SH-SY5Y (cell line): ENCODE results near the gene PER1.

Experiments
- GATA2 ChIP-seq: IDR thresholded peaks from 2 replicates; pipeline ENCODE4 v1.6.1; 2011; ENCODE audit warnings: mild to moderate bottlenecking, low read depth, low read length
- GATA3 ChIP-seq: IDR thresholded peaks from 2 replicates; pipeline ENCODE4 v1.6.1; 2011; ENCODE audit warnings: low read depth, mild to moderate bottlenecking, low read length, moderate library complexity

Gene PER1

DNA sequence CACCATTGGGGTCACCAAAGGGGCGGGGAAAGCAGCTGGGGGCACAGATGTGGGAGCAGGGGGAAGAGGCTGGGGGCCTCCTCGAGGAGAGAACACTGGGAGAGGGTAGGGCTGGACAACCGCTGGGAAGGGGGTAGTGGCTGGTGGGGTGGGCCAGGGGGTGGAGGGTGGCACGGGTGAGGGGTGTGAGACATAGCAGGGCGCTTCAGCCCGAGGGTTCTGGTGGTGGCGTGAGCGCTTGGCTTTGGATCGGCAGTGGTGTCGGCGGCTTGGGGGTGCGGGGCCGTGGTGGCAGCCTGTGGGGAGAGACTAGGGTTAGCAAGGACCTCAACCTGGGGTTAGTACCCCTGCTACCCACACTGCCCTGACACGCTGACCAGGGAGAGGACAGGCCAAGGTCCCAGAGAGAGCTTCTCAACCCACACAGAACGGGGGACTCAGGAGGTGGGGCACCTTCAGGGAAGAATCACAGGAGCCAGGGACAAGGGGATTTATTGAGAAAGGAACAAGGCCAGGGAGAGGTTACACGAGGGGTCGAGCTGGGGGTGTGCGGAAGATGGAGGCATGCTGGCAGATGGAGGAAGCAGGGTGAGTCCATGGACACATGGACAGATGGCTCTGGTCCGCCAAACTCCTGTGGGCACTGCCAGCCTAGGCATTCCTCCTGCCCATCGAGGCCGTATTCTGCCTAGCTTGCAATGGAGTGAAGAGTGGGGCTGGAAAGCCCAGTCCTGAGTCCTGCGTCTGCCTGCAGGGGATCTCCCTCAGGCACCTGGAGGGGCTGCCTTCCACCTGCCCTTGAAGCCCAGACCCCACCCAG is 8.4 kb downstream of the PER1 start:
- no peak for TF ChIP-seq GATA2
- TF ChIP-seq GATA3, result no peak

DNA sequence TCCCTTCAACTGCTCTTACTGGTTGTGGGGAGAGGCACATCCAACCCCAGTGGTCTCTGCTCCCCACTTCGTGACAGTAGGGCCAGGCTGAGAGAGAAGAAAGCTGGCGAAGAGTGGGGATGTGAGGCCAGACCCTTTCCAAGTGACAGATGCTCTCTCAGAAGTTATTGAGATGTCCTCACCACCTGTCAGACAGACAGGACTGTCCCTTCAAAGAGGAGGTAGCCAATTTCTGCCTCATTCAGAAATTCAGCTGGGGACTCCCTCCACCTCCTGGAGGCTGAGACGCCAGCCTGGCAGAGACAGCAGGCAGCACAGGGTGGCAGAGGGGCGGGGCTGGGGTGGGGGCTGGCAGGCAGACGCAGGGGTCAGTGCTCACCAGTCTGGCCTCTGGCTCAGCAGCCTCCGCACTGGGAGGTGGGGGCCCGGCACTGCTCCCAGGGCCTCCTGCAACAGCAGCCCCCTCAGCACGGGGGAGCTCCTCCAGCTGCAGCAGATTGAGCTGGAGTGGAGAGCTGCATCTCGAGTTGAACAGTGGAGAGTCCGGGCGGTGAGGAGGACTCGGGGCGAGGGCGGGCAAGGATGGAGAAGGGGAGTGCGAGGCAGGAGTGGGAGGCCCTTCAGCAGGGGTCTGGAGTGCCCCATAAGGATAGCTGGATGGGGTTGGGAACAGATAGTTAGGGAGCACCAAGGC is 9.2 kb downstream of the PER1 start:
- TF ChIP-seq GATA2 (no peak), GATA3 (no peak)

DNA sequence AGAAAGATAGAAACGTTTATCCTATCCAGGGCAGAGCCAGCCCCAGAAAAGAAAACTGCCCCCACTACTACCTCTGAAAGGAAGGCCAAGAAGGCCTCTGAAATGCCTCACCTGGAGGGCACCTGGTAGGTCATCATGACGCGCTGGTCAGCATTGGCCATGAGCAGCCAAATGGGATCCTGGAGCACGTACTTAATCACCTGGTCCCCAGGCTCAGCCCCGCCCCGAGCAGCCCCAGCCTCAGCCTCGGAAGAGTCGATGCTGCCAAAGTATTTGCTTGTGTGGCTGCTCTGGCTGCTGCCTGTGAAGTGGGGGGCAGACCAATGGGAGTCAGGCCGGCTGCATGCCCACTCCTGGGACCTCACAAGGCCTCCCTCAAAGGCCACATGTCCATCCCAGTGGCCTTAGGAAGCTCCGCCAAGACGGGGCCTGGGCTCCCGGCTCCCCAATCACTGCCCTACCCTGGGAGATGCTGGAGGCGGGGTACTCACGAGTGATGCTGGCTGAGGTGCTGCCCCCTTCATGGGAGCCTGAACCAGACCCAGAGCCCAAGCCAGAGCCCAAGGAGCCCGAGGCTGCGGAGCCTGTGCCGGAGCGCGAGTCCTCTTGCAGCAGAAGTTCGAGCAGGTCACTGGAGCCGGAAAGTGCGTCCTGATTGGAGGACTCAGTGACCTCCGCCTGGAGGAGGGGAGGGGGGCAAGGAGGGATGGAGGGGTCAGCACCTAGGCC is 9.9 kb downstream of the PER1 start:
- TF ChIP-seq GATA2 (no peak), GATA3 (no peak)

GRCh38 chr17:8141741-8142140 is 10.5 kb downstream of the PER1 start:
- TF ChIP-seq GATA2 (no peak), GATA3 (no peak)

DNA sequence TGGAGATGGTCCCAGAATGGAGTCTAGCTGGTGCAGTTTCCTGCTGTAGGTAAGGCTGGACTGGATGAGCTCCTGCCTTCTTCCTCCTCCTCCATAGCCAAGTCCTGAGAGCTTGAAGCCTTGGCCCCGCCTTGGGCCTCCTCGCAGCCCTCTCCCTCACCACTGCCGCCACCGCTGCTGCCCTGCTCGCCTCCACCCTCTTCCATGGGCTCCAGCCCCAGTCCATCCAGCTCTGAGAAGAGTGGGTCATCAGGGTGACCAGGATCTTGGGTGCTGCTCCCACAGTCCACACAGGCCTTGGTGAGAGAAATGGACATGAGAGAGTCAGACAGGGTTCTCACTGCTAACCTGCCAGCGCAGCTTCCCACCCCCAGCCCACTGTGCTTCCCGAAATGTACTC is 11.2 kb downstream of the PER1 start:
- TF ChIP-seq GATA3, result no peak
- no peak for TF ChIP-seq GATA2

- TF ChIP-seq GATA3, result no peak
- TF ChIP-seq GATA2, result no peak
Observed at GRCh38 chr17:8140065-8141029, 11.9 kb downstream of the PER1 start.

GRCh38 chr17:8138672-8139371 is 13.4 kb downstream of the PER1 start:
- TF ChIP-seq GATA2, result no peak
- TF ChIP-seq GATA3, result no peak

- TF ChIP-seq GATA2, result no peak
- TF ChIP-seq GATA3, result no peak
Observed at GRCh38 chr17:8138374-8138671, 13.9 kb downstream of the PER1 start.

DNA sequence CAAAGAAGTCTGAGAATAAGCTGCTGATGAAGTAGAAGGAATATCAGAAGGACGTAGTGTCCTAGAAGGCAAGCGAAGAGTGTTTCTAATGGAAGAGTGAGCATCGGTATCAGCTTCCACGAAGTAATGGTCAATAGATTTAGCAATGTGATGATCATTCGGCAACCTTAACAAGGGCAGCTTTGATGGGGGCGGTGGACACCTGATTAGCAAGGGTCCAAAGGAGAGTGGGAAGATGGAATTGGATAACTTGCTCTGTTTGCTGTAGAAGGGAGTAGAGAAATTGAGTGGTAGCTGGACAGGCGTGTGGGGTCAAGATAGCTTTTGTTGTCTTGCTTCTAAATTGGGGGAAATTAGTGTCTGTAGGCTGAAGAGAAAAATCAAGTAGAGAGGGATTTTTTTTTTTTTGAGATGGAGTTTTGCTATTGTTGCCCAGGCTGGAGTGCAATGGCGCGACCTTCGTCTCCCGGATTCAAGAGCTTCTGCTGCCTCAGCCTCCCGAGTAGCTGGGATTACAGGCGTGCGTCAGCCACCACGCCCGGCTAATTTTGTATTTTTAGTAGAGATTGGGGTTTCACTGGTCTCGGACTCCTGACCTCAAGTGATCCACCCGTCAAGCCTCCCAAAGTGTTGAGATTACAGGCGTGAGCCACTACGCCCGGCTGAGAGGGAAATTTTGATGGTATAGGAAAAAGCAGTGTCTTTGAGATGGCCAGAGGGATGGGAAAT is 14.4 kb downstream of the PER1 start:
- TF ChIP-seq GATA2 (no peak), GATA3 (no peak)

GRCh38 chr17:8133941-8134340 is 18.3 kb downstream of the PER1 start:
- TF ChIP-seq GATA2 (no peak), GATA3 (no peak)

GRCh38 chr17:8133399-8133798 is 18.8 kb downstream of the PER1 start:
- TF ChIP-seq GATA2 (no peak), GATA3 (no peak)

GRCh38 chr17:8131844-8132441 is 20.3 kb downstream of the PER1 start:
- no peak for TF ChIP-seq GATA2
- TF ChIP-seq GATA3, result no peak
